GM19452 (cell line): ENCODE data around the gene LINC00305.

Experiments
- ATAC-seq: cut with Tn5 transposase; IDR thresholded peaks from one replicate; pipeline ENCODE4 v1.9.1; 2021; ENCODE audit not compliant: unreplicated experiment

LINC00305 gene

GRCh38 chr18:64148988-64149387, at the start of gene LINC00305:
Gene LINC00305 (minus strand): TSS chr18:64149088.
- ATAC-seq: no peak

- no peak for ATAC-seq
Measured at GRCh38 chr18:64191069-64191468, 42.2 kb upstream of the LINC00305 start.

- no peak for ATAC-seq
Measured at GRCh38 chr18:64185987-64186386, 37.1 kb upstream of the LINC00305 start.

GRCh38 chr18:64183665-64184064, 34.8 kb upstream of the LINC00305 start:
- no peak for ATAC-seq

DNA sequence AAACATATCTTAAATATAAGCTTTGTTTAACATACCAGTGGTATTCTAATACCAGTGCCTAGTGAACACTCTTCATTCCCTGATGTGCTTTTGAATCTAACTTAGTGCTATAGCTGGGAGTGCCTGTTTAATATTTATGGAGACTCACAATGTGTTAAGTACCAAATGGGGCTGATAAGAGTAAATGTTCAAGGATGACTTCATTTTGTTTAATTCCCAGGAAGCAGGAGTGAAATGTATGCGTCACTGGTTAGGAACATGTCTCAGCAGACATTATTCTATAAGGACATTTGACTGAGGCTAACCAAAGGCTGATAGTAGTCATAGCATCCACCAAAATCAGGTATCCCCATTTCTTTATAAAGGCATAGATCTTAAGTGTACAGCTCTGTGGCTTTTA, 31.7 kb upstream of the LINC00305 start:
- ATAC-seq: no peak

GRCh38 chr18:64180171-64180570, 31.3 kb upstream of the LINC00305 start:
- no peak for ATAC-seq

DNA sequence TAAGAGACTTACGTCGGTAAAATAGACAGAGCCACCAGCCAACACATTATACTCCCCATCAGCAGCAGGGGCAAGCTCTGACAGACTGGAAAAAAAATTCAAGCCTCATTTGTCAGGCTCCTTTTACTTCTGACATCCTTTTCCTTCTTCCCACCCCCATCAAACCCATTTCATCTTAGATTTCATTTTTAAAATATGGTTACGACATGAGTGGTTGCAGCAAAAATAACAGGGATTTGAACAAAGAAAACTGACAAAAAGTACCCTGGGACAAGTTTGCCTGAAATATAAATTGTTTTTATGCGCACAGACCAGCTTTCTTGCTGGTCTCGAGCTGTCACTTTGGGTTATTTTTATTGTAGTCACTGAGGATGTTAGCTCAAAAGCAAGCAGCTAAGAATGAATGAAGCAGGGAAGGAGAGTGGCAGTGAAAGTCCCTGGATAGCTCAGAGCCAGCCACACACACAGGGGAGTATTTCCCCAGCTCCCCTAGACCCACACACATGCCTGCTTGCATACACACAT, 30.7 kb upstream of the LINC00305 start:
- no peak for ATAC-seq

DNA sequence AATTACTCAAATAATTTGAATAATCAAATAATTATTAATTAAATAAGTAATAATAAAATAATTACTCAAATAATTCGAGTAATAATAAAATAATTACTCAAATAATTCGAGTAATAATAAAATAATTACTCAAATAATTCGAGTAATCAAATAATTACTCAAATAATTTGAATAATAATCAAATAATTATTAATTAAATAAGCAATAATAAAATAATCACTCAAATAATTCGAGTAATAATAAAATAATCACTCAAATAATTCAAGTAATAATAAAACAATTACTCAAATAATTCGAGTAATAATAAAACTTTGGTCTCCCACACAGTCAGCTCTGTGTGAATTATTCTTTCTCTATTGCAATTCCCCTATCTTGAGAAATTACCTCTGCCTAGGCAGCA, 30.0 kb upstream of the LINC00305 start:
- ATAC-seq: no peak

- no peak for ATAC-seq
Measured at GRCh38 chr18:64175432-64175831, 26.5 kb upstream of the LINC00305 start.

DNA sequence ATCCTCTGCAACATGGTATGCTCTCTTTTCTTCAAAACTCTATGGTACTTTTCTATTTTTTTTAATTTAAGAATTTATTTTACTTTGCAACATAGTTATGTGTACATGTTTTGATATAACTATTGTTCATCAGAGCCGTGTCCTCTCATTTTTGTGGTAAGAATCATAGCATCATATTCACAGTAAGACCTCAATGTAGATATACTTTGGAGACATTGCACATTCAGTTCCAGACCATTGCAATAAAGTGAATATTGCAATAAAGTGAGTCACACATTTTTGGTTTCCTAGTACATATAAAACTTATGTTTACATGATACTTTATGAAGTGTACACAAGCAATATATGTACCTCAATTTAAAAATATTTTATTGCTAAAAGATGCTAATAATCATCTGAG, 22.7 kb upstream of the LINC00305 start:
- no peak for ATAC-seq

DNA sequence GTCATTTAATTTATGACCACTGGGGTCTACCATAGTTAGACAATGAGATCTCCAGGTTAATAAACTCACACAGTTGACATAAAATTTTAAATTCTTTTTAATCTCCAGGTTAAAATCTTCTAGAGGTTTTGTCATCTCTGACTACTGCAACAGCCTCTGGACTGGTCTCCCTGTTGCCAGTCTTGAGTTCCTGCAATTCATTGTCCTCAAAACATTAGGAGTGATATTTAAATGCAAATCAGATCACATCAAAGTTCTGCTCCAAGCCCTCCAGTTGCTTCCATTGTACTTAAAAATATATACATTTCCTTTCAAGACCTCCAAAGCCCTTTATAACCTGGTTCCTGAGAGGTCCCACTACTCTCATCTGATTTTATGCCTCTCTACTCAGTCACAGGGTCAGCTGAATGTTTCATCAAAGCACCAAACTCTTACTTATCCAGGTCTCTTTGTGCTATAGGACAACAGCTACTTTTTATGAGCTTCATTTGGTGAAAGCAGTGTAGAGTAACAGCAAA, 18.6 kb upstream of the LINC00305 start:
- no peak for ATAC-seq

DNA sequence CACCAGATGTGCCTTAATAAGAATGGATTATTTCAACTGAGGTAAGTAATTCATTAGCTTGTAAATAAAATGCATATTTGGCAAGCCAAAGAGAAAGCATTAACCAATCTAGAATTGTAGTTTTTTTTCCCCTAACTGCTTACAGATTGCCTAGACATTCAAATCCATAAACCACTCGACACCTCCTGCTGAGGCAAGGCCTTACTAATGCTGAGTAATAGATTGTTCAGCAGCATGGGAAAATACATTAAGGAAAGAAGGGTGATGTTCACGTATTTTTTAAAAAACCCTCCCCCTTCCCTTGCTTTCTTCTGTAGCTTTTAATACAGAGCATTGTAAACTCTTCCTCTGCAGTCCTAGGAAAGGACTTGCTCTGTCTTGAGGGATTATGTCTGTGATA, 17.0 kb upstream of the LINC00305 start:
- no peak for ATAC-seq

GRCh38 chr18:64164883-64165282, 16.0 kb upstream of the LINC00305 start:
- no peak for ATAC-seq

- ATAC-seq: no peak
Measured at GRCh38 chr18:64149916-64150438, 1.1 kb upstream of the LINC00305 start.

DNA sequence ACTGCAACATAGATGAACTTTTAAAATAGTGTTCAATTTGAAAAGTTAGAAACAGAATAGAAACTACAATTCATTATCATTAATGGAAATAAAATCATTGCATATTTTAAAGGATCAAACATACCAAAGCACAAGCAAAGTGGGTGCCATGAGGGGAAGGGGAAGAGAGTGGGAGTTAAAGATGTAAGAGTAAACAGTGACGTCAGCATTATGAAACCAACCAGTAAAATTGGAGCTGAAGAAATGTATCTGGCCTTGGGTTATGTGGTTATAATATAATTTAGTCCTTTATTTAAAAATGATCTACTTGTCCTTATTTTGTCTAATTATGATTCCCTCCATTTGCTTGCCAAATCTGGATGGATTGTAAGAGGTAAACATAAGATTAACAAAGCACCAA, 6.0 kb downstream of the LINC00305 start:
- no peak for ATAC-seq

- ATAC-seq: no peak
Measured at GRCh38 chr18:64137914-64138313, 11.0 kb downstream of the LINC00305 start.

DNA sequence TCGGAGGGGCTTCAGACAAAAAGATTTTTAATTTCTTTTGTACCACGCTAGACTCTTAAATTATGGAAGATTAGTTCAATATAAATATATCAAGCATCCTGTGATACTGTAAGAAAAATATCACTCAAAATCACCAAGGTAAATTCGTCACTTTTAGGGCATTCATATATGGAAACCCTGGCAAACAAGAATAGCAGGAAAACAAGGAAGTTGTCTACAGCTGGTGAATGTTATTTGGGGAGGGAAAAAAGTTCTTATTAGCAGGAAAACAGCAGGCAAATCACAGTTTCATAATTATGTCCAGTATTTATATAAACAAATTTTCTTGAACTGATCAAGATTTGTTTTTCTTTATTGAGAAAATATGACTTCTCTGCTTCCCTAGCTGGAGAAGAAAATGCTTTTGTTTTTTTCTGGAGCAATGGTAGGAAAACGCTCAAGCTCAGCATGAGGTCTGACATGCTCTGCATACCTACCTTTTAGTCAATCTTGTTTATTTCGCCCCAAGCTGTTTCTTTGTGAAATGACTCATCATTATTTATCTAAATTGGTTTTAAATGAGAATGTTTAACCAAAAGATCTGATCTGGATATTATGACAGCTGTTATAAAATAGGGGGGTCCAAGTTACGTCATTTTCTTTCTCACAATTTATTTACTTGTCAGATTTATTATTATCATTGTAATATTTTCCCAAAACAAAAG, 14.7 kb downstream of the LINC00305 start:
- no peak for ATAC-seq

DNA sequence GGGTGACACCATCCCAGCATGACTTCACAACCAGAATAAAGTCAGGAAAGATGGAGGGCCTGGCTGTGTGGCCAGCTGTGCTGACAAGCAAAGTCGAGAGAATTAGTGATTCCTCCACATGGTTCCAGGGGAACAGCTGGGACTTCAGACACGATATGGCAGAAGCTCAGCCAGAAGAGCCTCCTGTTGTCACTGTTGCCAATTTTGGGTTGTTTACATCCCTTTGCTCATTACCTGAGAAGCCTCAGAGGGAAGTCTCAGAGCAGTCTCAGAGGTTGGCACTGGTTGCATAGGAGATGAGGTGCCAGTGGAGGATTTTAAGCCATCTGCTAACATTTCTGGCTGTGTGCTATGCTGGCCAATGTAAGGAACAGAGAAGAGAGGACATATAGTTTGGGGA, 16.0 kb downstream of the LINC00305 start:
- no peak for ATAC-seq

- no peak for ATAC-seq
Measured at GRCh38 chr18:64131314-64131713, 17.6 kb downstream of the LINC00305 start.

DNA sequence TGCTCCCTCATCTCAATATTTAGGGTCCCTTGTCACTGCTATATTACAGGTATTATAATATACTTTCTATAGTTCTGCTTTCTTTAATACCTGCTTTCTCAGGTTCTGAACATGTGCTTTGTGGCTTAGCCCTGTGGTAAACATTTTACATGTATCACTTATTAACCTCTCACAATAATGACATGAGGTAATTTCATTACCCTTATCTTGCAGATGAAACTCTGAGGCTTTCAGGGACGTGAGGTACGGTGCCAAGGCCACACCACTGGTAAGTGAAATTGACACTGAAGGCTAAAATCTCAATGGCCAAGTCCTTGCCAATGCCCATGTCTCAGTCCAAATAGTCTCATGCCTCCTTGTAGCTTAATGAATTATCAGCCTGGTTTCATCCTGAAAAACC, 21.7 kb downstream of the LINC00305 start:
- peak; percentile 76 for ATAC-seq

DNA sequence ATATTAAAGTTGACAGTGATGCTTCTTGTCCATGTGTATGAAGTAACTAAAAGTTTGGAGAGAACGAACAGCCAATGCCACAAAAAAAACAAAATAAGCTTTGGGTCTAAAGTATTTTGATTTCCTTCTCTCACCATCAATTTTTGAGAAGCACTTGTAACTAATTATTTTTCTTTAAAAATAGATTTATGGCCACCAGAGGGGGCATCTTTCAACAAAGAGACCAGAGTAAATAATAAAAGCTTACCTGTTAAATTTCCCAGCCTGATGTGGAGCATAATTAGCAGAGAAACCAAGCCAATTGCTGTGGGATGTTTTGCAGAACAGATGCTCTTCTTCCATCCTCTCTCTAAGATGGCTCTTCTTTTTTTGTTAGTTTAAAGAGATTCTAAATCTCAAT, 29.0 kb downstream of the LINC00305 start:
- ATAC-seq: no peak

- ATAC-seq: no peak
Measured at GRCh38 chr18:64118406-64118805, 30.5 kb downstream of the LINC00305 start.
